Left forelimb (tissue), 1 donor: ENCODE measurements around the gene RAB19.
"Not testable (repeated sequence)": the region's sequence is repeated elsewhere in the genome, so short reads cannot be mapped to it uniquely, and the experiment has no call there.

Experiments used
- DNase-seq: peaks from one replicate; pipeline ENCODE4 v3.0.0-alpha.2; 2018; ENCODE audit warnings: low spot score

The RAB19 gene

DNA sequence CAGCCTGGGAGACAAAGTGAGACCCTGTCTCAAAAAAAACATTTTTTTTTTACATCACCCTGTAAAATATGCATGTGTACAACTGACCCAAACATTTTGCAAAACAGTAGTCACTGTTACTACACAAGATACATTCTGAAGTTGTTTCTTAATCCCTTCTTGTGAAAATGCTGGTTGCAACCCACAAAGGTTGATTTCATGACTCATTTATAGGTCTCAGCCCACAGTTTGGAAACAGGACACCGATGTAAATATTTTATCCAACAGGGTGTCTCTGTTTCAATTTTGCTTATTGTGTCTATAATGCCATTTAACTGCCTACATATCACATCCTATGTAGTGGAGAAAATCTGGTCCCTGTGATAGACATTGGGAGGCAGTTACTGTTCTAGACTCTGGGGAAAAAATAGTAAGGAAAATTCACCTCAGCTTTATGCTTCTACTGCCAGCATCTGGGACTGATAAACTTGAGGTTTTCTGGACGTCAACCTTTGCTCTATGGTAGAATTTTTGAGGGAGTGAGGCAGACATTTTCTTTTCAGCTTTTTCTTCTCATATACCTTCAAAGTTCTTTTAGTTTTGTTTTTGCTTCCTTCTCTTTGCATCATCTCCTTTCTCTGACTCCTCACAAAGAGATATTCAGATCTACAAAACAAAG, 1.6 kb upstream of the RAB19 start:
- no peak for DNase-seq

GRCh38 chr7:140404565-140405065, 757 bp downstream of the RAB19 start:
- DNase-seq: no peak

DNA sequence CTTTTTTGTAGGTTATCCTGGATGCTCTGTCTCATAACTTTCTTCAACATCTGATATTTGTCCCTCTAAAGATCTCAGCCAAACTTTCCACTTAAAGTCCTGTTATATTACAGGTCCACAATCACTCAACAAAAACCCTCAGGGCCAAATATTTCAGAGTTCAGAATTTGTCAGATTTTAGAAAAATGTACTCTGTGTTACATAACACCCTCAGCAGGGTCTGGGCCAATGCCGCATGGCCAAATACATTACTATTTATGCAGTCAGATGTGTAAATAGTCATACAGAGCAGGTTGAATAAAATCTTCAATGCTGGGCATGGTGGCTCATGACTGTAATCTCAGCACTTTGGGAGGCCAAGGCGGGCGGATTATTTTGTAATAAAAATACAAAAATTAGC, 11.5 kb downstream of the RAB19 start:
- no peak for DNase-seq

- DNase-seq: not testable (repeated sequence)
Observed at GRCh38 chr7:140415816-140416215, 12.0 kb downstream of the RAB19 start.

DNA sequence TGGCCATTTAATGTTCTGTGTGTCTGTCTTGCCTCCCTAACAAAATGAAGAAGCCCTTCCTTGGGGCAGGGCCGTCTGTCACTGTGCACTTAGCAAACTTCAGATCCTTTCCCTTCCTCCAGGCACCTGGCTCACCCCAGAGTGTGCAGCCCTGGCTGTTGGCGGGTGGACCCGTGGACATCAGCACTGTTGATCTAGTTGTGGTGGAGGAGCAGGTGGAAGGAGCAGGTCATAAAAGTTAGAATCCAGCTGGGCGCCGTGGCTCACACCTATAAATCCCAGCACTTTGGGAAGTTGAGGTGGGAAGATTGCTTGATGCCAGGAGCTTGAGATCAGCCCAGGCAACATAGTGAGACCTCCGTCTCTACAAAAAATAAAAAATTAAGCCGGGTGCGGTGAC, 12.7 kb downstream of the RAB19 start:
- no peak for DNase-seq

DNA sequence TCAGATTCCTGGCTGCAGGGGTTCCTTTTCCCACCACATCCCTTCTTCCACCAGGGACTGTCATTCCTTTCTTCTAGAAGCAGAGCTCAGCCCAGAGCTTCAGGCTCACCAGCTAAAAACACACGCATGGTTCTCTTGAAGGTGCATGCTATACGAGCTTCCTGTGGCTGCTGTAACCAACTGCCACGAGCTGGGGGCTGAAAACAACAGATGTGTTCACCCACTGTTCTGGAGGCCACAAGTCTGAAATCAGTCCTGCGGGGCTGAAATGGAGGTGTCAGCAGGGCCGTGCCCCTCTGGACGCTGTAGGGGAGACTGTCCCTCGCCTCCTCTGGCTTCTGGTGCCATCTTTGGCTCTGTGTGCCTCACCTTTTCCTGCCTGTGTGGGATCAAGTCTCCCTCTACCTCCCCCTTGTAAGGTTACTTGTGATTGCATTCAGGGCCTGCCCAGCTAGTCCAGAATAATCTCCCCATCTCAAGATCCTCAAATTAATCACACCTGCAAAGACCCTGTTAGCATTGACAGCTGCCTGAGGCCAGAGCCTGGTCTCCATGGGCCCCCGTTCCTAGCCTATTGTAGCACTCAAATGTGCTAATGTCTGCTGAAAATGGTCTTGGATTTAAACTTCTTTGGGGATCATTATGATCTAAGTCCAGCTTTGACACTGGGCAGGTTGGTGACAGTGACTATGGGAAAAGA, 13.7 kb downstream of the RAB19 start:
- no peak for DNase-seq

- not testable (repeated sequence) for DNase-seq
Observed at GRCh38 chr7:140418156-140418472, 14.3 kb downstream of the RAB19 start.

GRCh38 chr7:140418653-140419052, 14.8 kb downstream of the RAB19 start:
- DNase-seq: no peak

DNA sequence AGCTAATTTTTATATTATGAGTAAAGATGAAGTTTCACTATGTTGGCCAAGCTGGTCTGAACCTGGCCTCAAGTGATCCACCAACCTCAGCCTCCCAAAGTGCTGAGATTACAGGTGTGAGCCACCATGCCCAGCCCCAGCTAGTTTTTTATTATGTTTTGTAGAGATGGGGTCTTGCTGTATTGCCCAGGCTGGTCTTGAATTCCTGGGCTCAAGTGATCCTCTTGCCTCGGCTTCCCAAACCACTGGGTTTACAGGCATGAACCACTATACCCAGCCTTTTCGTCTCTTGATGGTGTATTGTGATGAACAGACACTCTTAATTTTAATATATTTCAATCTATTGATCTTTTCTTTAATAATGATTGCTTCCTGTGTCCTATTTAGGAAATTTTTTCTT, 17.7 kb downstream of the RAB19 start:
- no peak for DNase-seq

- no peak for DNase-seq
Observed at GRCh38 chr7:140423501-140423900, 19.6 kb downstream of the RAB19 start.

DNA sequence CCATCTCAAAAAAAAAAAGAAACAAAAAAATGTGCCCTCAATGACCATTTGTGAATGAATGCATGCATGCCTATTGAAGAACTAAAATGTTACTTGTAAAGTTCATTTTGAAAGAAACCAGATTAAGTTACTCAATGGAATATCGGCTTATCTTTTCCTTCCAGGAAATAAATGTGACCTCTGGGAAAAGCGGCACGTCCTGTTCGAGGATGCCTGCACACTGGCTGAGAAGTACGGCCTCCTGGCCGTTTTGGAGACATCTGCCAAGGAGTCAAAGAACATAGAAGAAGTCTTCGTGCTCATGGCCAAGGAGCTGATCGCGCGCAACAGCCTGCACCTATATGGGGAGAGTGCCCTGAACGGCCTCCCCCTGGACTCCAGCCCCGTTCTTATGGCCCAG, 21.9 kb downstream of the RAB19 start:
- DNase-seq: no peak

DNA sequence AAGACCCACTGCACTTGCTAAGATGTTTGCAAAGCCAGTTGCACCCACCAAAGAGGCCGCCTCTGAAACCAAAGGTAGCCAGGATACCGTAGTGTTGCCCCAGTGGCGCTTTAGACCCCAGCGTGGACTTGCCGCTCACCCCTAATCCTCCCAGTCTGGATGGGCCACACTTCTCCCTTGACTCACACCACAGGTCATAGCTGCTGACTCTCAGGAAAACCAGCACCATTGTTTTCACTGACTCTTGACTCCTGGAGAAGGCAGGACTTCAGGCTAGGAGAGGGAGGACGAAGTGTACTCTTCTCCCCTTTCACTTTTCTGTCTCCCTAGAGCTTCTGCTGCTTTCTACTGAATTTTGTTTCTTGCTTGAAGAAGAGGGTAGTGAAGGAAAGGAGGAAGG, 22.3 kb downstream of the RAB19 start:
- DNase-seq: no peak

DNA sequence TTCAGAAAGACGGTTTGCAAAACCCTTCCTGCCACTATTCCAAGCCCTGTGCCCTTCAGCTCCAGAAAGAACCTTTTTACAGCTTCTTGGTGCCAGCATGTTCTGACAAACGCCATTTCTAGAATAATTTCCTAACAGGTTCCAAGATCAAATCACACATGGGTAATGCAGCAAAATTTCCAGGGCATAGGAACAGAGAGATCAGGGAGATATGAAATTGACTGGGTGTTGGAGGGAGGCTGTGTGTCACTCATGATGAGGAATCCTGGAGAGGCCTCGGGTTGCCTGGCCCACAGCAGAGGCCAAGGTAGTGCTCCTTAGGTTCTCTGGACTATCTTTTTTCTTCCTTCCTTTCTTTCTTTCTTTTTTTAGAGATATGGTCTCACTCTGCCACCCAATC, 29.5 kb downstream of the RAB19 start:
- no peak for DNase-seq

DNA sequence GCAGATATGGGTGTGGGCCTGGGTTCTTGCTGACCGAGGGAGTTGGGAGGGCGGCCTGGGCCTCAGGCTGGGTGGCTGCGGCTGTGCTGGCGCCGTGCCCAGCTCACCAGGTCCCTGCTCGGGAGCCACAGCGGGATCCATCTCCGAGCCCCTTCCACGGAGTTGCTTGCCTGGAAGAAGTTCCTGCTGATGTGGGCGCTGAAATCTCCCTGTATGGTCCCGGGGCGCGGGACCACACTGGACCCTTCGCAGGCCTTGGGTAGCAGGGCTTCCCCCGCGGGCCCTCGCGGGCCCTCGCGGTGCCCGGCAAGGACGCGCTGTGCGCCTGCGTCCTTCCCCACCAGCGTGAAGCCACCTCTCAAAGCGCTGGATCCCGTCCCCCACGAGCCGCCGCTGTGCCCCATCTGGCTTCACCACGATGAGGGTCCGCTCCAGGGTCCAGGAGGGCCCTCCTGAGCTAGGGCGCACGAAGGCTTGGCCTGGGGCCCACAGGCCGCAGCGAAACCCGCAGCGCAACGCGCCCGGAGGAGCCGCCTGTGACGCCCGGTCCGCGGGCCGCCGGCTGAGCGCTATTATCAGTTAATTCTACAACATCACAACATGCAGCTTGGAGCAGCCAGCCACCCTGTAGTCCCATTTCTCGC, 31.5 kb downstream of the RAB19 start:
- DNase-seq: no peak

- no peak for DNase-seq
Observed at GRCh38 chr7:140439359-140439758, 35.5 kb downstream of the RAB19 start.

- no peak for DNase-seq
Observed at GRCh38 chr7:140440593-140440992, 36.7 kb downstream of the RAB19 start.

- DNase-seq: no peak
Observed at GRCh38 chr7:140441519-140441918, 37.7 kb downstream of the RAB19 start.

GRCh38 chr7:140446467-140446866, 42.6 kb downstream of the RAB19 start:
- no peak for DNase-seq

DNA sequence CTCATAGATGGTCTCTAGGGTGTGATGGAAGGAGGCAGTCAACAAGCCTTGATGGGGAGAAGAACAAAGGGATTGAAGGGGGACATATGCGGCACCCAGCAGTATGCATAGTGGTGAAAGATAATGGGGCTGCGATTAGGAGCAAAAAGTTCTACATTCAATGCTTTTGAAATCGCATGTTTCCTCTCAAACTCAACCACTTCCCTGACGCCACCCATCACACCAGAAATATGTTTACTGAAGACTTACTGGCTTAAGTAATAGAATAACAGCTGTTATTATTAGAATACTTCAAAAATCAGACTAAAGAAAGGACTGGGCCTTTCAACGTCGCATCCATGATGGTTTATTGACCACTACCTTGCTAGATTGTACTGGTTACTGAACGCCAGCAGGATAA, 44.0 kb downstream of the RAB19 start:
- no peak for DNase-seq

- no peak for DNase-seq
Observed at GRCh38 chr7:140448781-140449480, 45.1 kb downstream of the RAB19 start.

GRCh38 chr7:140451716-140452115, 47.9 kb downstream of the RAB19 start:
- no peak for DNase-seq

DNA sequence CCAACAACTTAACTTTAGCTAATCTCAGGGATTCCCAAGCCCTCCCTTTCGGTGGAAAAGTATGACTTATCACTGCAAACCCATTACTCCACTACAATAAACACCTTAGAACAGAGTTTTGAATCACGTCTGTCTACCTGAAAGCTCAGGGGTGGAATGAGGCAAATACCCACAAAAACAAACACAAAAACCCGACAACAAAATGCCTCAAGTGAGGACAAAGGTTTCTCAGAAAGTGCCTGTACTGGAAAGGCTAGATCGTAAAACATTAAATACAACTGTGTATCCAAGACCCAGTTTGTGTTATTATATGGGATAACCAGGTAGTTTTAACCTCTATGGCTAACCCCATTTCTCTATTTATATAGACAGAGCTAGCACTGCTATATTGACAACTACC, 49.4 kb downstream of the RAB19 start:
- DNase-seq: no peak
